HG02571 (cell line): Measurements from ENCODE around the gene CD1E.
"Not testable (repeated sequence)": the region's sequence is repeated elsewhere in the genome, so short reads cannot be mapped to it uniquely, and the experiment has no call there.

Source experiments
- ATAC-seq: cut with Tn5 transposase; IDR thresholded peaks from one replicate; pipeline ENCODE4 v1.9.1; 2021; ENCODE audit warnings: mild to moderate bottlenecking, moderate library complexity; ENCODE audit not compliant: unreplicated experiment

CD1E gene

GRCh38 chr1:158362482-158362881 is 8.8 kb downstream of the CD1E start:
- no peak for ATAC-seq

- no peak for ATAC-seq
Measured at GRCh38 chr1:158362941-158363340, 9.2 kb downstream of the CD1E start.

- no peak for ATAC-seq
Measured at GRCh38 chr1:158366783-158367182, 13.1 kb downstream of the CD1E start.

- ATAC-seq = peak; percentile 97
Measured at GRCh38 chr1:158371188-158371953, 17.7 kb downstream of the CD1E start.

- not testable (repeated sequence) for ATAC-seq
Measured at GRCh38 chr1:158374101-158374500, 20.4 kb downstream of the CD1E start.

- ATAC-seq = no peak
Measured at GRCh38 chr1:158374860-158375259, 21.2 kb downstream of the CD1E start.

GRCh38 chr1:158390331-158390730 is 36.6 kb downstream of the CD1E start:
- no peak for ATAC-seq

GRCh38 chr1:158391099-158391498 is 37.4 kb downstream of the CD1E start:
- no peak for ATAC-seq

- ATAC-seq = no peak
Measured at GRCh38 chr1:158393476-158393875, 39.8 kb downstream of the CD1E start.

- ATAC-seq = no peak
Measured at GRCh38 chr1:158396646-158397045, 43.0 kb downstream of the CD1E start.

GRCh38 chr1:158398818-158399514 is 45.3 kb downstream of the CD1E start, which contains the start of gene OR10T2:
Gene OR10T2 (minus strand): TSS chr1:158399466. CDS start chr1:158399466, 0 bp downstream.
- ATAC-seq = no peak

GRCh38 chr1:158400871-158401270 is 47.2 kb downstream of the CD1E start:
- no peak for ATAC-seq

- ATAC-seq = no peak
Measured at GRCh38 chr1:158407092-158407491, 53.4 kb downstream of the CD1E start.
